ENCODE measurements around the gene COA5.

DNA sequence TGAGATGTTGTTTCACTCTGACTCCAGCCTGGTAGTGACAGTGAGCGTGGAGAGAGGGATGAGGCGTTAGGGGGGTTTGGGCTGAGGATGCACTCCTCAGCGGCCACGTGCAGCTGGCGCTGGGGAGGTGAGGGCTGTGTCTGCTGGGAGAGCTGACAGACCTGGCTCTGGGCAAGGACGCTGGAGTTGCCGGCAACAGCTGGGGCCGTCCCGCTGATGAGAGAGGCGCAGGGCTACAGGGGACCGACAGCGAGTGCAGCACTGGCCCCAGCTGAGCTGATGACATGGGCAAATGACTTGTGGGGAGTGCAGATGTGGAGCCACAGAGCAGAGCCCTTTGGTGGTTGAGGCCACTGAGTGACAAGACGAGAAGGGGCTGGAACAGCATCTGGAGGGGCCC lies 38.4 kb downstream of the COA5 start:
- TF ChIP-seq CTCF (IDR thresholded peaks at IDR 0.05 in 8 of 11, conservative IDR thresholded peaks at IDR 0.05 in 3 of 11) (no peak), POLR2A (IDR thresholded peaks at IDR 0.05) (no peak), POLR2AphosphoS5 (IDR thresholded peaks at IDR 0.05) (no peak)
